GM21367 (cell line): ENCODE results near the gene IER5L.

Experiments used
- ATAC-seq: cut with Tn5 transposase; IDR thresholded peaks from one replicate; pipeline ENCODE4 v1.9.1; 2021; ENCODE audit not compliant: unreplicated experiment

IER5L gene

DNA sequence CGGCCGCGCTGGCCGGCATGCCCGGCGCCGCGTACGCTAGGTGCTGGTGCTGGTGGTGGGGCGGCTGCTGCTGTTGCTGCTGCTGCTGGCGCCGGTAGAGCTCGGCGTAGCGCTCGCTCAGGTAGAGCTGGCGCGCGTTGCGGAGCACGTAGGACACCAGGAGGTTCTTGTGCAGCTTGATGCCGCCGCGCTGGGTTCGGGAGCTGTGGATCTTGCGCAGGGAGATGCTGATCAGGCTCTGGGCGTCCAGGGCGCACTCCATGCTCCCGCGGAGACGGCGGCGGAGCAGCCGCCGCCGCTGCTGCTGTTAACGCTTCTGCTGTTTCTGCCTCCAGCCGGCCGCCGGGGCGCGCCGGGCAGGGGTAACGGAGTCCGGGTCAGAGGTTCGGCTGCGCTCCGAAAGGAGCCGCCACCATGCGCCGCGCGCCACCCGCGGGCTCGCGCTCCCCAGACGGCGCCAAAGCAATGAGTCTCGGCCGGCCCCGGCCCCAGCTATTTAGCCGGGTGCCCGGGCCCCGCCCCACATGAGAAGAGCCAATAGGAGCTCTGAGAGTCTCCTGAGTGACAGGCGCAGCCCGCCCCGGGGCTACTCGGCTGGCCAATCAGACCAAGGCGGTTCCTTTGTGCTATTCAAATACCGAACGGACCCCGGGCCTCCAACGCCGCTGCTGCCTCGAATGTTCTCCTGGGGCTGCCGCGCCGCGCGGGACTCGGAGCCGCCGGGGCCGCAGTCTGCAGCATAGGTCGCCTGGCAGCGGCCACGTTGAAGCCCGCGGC is at the start of gene IER5L:
IER5L (minus strand) TSS at position 471 of the 777 bp plus-strand sequence; CDS start at position 262, 209 bp downstream.
- ATAC-seq, result peak; percentile 59

- no peak for ATAC-seq
Observed at GRCh38 chr9:129227843-129228189, 49.8 kb upstream of the IER5L start.

- ATAC-seq, result no peak
Observed at GRCh38 chr9:129225815-129226214, 47.8 kb upstream of the IER5L start.

- ATAC-seq, result no peak
Observed at GRCh38 chr9:129225490-129225778, 47.4 kb upstream of the IER5L start.

- ATAC-seq, result no peak
Observed at GRCh38 chr9:129224618-129225489, 46.8 kb upstream of the IER5L start.

GRCh38 chr9:129223551-129224208 is 45.6 kb upstream of the IER5L start:
- ATAC-seq, result no peak

- no peak for ATAC-seq
Observed at GRCh38 chr9:129222819-129223218, 44.8 kb upstream of the IER5L start.

DNA sequence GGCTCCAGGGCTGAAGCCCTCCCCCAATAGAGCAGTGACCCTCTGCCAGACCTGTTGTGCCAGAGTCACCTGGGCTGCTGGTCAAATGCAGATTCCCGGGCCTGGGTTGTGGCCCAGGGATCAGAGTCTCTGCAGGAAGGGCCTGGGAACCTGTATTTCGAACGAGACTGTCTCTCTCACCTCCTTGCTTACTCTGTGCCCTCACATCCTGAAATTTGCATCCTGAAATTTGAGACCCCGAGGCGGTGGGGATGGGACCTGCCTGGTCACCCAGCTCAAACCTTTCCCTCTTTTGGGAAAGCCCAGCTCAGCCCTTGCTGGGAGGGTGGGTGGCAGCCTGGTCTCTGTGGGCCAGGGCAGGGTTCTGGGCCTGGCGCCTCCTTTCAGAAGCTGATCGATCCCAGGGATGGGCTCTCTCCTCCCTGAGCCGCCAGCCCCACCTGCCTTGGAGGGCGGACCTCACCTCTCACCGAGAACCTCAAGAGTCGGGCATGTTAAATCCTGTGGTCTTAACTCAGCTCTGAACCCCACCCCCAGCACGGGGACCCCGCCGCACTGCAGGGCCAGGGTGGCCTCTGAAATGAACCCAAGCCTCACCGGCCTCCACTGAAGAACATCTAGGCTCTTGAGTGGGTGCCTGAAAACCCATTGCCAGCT is 44.0 kb upstream of the IER5L start:
- ATAC-seq, result no peak

GRCh38 chr9:129221233-129221632 is 43.2 kb upstream of the IER5L start:
- ATAC-seq, result no peak

GRCh38 chr9:129220771-129221170 is 42.7 kb upstream of the IER5L start:
- ATAC-seq, result no peak

- ATAC-seq, result no peak
Observed at GRCh38 chr9:129218918-129219317, 40.9 kb upstream of the IER5L start.

GRCh38 chr9:129218272-129218625 is 40.2 kb upstream of the IER5L start:
- no peak for ATAC-seq

GRCh38 chr9:129213551-129213950 is 35.5 kb upstream of the IER5L start:
- ATAC-seq, result no peak

- ATAC-seq, result no peak
Observed at GRCh38 chr9:129211686-129212085, 33.6 kb upstream of the IER5L start.

DNA sequence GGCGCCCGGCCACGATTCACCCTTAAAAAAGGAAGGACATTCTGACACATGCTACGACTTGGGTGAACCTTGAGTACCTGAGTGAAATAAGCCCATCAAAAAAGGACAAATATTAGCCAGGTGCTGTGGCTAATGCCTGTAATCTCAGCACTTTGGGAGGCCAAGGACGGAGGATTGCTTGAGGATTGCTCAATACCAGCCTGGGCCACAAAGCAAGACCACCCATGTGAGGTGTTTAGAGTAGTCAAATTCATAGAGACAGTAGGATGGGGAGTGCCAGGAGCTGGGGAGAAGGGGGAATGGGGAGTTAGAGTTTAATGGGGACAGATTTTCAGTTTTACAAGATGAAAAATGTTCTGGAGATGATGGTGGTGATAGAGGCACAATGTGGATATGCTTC is 32.1 kb upstream of the IER5L start:
- ATAC-seq, result no peak

- ATAC-seq, result no peak
Observed at GRCh38 chr9:129209580-129209979, 31.5 kb upstream of the IER5L start.

DNA sequence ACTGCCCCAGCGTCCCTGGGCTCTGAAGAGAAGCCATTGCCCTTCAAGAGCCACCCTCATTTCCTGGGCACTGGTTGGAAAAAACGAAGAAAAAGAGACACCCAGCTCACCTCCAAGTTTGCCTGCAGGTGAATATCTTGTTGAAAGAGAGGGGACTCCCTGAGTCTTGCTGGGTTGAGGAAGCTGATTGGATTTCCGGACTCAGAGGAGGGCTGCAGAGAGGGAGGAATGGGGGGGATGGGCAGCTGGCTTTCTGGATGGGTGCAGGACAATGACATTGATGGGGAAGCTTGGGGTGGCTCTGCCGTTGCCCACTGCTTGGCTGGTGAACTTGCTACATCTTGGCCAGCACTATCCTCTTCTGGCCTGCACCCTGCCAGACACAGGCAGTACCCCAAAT is 31.0 kb upstream of the IER5L start:
- ATAC-seq, result no peak

GRCh38 chr9:129208207-129209032 is 30.4 kb upstream of the IER5L start:
- no peak for ATAC-seq

DNA sequence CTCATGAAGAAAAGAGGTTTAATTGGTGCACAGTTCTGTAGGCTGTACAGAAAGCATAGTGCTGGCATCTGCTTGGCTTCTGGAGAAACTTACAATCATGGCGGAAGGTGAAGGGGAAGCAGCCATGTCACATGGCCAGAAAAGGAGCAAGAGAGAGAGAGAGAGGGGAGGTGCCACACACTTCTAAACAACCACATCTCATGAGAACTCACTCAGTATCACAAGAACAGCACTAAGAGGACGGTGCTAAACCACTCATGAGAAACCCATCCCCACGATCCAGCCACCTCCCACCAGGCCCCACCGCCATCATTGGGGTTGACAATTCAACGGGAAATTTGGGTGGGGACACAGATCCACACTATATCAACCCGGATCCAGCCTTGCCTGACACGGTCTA is 28.8 kb upstream of the IER5L start:
- no peak for ATAC-seq

- no peak for ATAC-seq
Observed at GRCh38 chr9:129206401-129206800, 28.3 kb upstream of the IER5L start.

DNA sequence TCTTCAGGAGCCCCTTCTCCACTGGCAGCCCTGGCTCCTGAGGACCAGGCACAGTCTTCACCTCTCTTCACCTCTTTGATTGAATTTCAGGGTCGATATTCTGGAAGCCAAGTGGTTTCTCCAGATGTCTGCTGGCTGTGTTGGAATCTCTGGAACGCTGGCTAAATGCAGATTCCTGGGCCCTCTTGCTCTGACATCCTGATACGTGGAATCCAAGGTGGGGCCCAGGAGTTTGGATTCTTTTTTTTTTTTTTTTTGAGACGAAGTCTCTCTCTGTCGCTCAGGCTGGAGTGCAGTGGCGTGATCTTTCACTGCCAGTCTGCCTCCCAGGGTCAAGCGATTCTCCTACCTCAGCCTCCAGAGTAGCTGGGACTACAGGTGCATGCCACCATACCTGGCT is 26.8 kb upstream of the IER5L start:
- ATAC-seq, result no peak
